NCI-H748 (cell line): Measurements from ENCODE around the gene SLAMF7.
A peak's percentile ranks its signal among the peaks of the same experiment; 100 is the strongest.
"Not testable (repeated sequence)": the region's sequence is repeated elsewhere in the genome, so short reads cannot be mapped to it uniquely, and the experiment has no call there.

Source experiments
- DNase-seq: peaks from one replicate; lab custom pipeline; 2025; ENCODE audit not compliant: unreplicated experiment; lab: John Stamatoyannopoulos, UW

The SLAMF7 gene

GRCh38 chr1:160720356-160721085 lies 18.5 kb upstream of the SLAMF7 start:
- no peak for DNase-seq

- no peak for DNase-seq
Measured at GRCh38 chr1:160721473-160721872, 17.6 kb upstream of the SLAMF7 start.

DNA sequence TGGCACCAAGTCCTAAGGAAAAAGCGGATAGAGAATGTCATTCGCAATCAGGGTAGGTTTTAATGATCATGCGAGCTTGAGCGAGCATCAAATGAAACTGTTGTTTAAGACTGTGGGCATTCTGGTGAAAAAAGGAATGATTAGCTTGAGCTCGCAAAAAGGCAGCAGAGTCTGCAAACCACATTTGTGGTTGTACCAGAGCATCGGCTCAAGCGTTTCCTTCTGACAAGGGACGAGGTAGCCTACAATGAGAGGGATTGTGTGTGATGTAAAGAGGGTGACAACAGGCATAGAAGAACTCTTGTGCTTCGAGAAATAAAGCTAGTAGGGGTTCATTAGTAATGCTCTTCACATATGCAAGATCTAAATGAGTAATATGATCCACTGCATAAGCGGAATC lies 16.3 kb upstream of the SLAMF7 start:
- no peak for DNase-seq

DNA sequence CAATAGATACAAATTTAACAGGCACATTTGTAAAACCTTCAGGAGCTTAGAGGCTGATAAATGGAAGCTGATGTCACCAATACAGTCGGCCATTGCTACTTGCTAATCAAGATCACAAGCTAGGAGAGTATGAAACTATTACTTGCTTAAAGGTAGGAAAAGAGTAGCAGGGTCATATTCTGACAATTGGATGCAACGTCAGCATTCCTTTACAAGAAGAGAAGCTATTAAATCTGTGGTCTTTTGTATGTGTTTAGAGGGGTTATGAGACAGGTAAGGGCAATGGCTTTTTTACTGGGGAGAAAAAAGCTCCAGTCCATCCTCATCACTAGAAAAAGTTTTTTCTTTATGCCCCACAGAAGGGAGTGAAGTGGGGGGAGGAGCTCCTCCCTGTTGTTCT lies 15.7 kb upstream of the SLAMF7 start:
- no peak for DNase-seq

GRCh38 chr1:160724465-160725242 lies 14.4 kb upstream of the SLAMF7 start:
- DNase-seq: no peak

- DNase-seq: no peak
Measured at GRCh38 chr1:160726114-160726497, 12.9 kb upstream of the SLAMF7 start.

GRCh38 chr1:160726498-160727315 lies 12.3 kb upstream of the SLAMF7 start:
- DNase-seq: peak; percentile 58

DNA sequence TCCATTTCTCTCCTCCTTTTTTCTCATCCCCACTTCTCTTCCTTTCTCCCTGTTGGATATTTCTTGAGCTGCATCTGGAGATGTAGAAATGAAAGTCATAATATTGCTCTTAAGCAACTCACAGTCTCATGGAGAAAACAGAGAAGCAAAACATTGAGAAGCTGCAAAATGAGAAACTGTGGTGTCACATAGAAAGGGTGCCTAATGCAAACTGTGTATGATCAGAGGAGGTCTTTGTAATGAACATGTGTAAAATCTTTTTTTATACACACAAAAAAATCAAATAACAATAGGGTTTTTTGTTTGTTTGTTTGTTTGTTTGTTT lies 11.8 kb upstream of the SLAMF7 start:
- no peak for DNase-seq

- not testable (repeated sequence) for DNase-seq
Measured at GRCh38 chr1:160731564-160731963, 7.5 kb upstream of the SLAMF7 start.

GRCh38 chr1:160731990-160732389 lies 7.1 kb upstream of the SLAMF7 start:
- no peak for DNase-seq

GRCh38 chr1:160733898-160734297 lies 5.1 kb upstream of the SLAMF7 start:
- DNase-seq: no peak

GRCh38 chr1:160734301-160734700 lies 4.7 kb upstream of the SLAMF7 start:
- no peak for DNase-seq

GRCh38 chr1:160738271-160738670 lies 776 bp upstream of the SLAMF7 start:
- DNase-seq: no peak

DNA sequence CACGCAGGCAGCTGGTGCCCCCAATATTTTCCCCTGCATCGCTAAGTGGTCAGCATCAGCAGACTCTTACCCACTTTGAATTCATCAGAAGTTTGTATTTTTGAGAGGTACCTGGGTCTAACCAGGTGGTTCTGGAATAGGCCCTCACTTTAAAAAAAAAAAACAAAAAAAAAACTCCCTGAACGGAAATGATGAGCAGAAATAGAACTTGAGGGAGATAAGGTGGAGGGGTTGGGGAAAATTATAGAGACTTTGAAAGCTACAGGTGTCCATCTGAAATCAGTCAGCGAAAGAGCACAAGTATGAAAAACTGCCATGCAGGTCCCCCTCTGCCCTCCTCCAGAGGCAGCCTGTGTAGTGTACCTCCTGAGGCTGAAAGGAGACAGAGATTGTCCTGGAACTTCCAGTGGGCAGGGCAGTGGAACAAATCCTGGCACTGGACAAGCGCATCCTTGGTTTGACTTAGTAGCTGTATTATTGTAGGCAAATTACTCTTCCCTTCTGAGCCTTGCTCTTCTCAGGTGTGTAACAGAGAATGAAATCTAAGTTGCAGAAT lies 1.2 kb downstream of the SLAMF7 start:
- DNase-seq: no peak

DNA sequence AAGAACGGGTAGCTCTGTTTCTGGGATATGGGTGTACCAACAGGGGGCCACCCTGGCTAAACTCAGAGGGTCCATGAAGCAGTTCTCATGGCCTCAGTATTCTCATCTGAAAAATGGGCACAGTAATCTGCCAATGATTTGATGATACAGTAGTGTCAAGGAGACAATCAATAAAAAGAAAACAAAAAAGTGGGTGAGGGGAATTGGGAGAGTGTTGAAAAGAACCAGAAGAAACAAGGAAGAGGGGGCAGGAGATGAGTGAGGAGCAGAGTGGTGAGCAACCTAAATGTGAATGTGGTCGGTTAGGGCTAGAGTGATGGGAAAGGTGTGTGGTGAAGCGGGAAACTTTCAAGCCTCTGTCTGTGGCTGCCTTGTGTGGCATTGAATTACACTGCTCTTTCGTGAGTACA lies 2.0 kb downstream of the SLAMF7 start:
- DNase-seq: no peak

- DNase-seq: no peak
Measured at GRCh38 chr1:160741612-160742348, 2.7 kb downstream of the SLAMF7 start.

DNA sequence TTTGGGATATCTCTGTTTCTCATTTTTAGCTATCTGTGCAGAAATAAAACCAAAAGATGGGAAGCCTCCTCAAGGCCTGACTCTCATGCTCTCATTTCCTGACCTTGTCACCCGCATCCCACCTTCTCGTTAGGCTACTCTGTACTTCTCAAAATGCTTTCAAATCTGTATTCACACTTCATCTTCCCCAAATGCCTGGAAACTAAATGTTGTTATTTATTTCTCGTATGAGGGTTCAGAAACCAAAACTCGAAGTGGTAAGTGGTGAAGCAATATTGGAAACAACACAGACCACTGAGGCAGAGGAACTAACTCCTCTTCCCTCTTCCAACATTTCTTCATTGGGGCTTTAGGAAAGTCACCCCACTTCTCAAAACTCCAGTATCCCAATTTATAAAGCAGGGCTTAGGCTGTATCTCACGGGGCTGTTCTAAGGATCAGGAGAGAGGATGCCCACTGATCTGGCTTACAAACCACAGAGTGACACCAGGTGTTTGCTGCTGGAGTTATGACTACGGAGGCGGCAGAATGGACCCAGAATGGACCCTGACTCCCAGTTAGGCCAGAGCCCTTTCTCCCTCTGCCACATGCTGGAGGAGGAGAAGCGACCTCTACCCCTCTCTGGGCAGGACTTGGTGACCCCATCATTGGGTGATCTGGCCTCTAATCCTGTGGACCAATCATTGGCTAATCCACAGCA lies 3.5 kb downstream of the SLAMF7 start:
- no peak for DNase-seq

- no peak for DNase-seq
Measured at GRCh38 chr1:160743266-160743665, 4.2 kb downstream of the SLAMF7 start.

- DNase-seq: no peak
Measured at GRCh38 chr1:160744199-160744851, 5.3 kb downstream of the SLAMF7 start.
